Smooth muscle cell (in vitro differentiated cells): ENCODE data around the gene GRAMD1C. TPM values are rescaled to one million over a fixed set of nuclear protein-coding genes. Genes with fewer than 3 reads are reported as not detected.

ENCODE experiments used
- DNase-seq: peaks from one replicate; lab custom pipeline; 2025; ENCODE audit not compliant: unreplicated experiment; lab: John Stamatoyannopoulos, UW
- H2AFZ ChIP-seq: fragments of 200-600 bp; sonication (generic); 2 replicates; pipeline ENCODE4 v1.6.0; 2016; ENCODE audit warnings: antibody characterized with exemption, low read depth, mild to moderate bottlenecking
- H3F3A ChIP-seq: fragments of 200-600 bp; sonication (generic); 2 replicates; pipeline ENCODE4 v1.6.0; 2017; ENCODE audit warnings: antibody characterized with exemption, low read depth
- H3K27ac ChIP-seq: fragments of 200-600 bp; sonication (generic); 2 replicates; pipeline ENCODE4 v1.5.1; 2016; ENCODE audit warnings: low read depth, mild to moderate bottlenecking
- H3K27me3 ChIP-seq: fragments of 200-600 bp; sonication (generic); 2 replicates; pipeline ENCODE4 v1.6.1; 2016; ENCODE audit warnings: low read depth, mild to moderate bottlenecking
- H3K36me3 ChIP-seq: fragments of 200-600 bp; sonication (generic); 2 replicates; pipeline ENCODE4 v1.5.1; 2016; ENCODE audit warnings: low read depth
- H3K4me1 ChIP-seq: fragments of 200-600 bp; sonication (generic); 2 replicates; pipeline ENCODE4 v1.5.1; 2016; ENCODE audit warnings: low read depth
- H3K4me2 ChIP-seq: fragments of 200-600 bp; sonication (generic); 2 replicates; pipeline ENCODE4 v1.6.0; 2016; ENCODE audit warnings: mild to moderate bottlenecking
- H3K4me3 ChIP-seq: fragments of 200-600 bp; sonication (generic); 2 replicates; pipeline ENCODE4 v1.5.1; 2016; ENCODE audit warnings: mild to moderate bottlenecking
- H3K79me2 ChIP-seq: fragments of 200-600 bp; sonication (generic); 2 replicates; pipeline ENCODE4 v1.6.0; 2016; ENCODE audit warnings: low read depth, mild to moderate bottlenecking
- H3K9ac ChIP-seq: fragments of 200-600 bp; sonication (generic); 2 replicates; pipeline ENCODE4 v1.6.0; 2016; ENCODE audit warnings: low read depth
- H3K9me3 ChIP-seq: fragments of 200-600 bp; sonication (generic); replicated peaks from 2 replicates; pipeline ENCODE4 v1.5.1; 2016; ENCODE audit warnings: low read depth
- H4K20me1 ChIP-seq: fragments of 200-600 bp; sonication (generic); 2 replicates; pipeline ENCODE4 v1.6.0; 2016; ENCODE audit warnings: low read depth
- CTCF ChIP-seq: fragments of 200-600 bp; sonication (generic); IDR thresholded peaks from 2 replicates; pipeline ENCODE4 v1.5.1; 2017; ENCODE audit warnings: borderline replicate concordance, mild to moderate bottlenecking, antibody characterized with exemption; ENCODE audit not compliant: insufficient read depth, poor library complexity, severe bottlenecking
- WGBS: methylation state at CpG from one replicate; pipeline ENCODE4 v1.1.7; 2016; ENCODE audit warnings: low lambda C conversion rate; 5-methylcytosine and 5-hydroxymethylcytosine counted together
- polyA plus RNA-seq: library from polyadenylated mRNA; unstranded; fragments of >200 nt; fragmentation: Nextera tagmentation; extraction: Ambion mirVana; gene quantifications from 2 replicates; pipeline ENCODE4 v1.2.1, GENCODE V29; 2016
- total RNA-seq: library from RNA; depleted of rRNA; stranded (reverse); fragments of >200 nt; gene quantifications from 2 replicates; pipeline ENCODE4 v1.2.3, GENCODE V29; 2014

Gene GRAMD1C
- total and polyA plus RNA-seq, 2 experiments from 2014 or later, result 1.8 to 1.9 TPM

- no peaks in the 10 kb centered on the region for H3K79me2 ChIP-seq
- no peak overlapping the region for H3K4me2 ChIP-seq
- no peak overlapping the region for H3K27ac ChIP-seq
- DNase-seq, result no peak
- H2AFZ ChIP-seq, result no peak overlapping the region
- no peak overlapping the region for H3K4me3 ChIP-seq
- no peaks in the 10 kb centered on the region for H3K9me3 ChIP-seq
- H4K20me1 ChIP-seq, result no peaks in the 10 kb centered on the region
- no peak overlapping the region for H3K9ac ChIP-seq
- H3F3A ChIP-seq, result no peaks in the 10 kb centered on the region
- 67% methylated on average over 3 of the region's 3 CpGs for WGBS
- no peaks in the 10 kb centered on the region for H3K27me3 ChIP-seq
- peak; percentile 49 for TF ChIP-seq CTCF
- no peaks in the 10 kb centered on the region for H3K36me3 ChIP-seq
- H3K4me1 ChIP-seq, result no peaks in the 10 kb centered on the region
Observed at GRCh38 chr3:113912552-113913236, 74.1 kb downstream of the GRAMD1C start.

- H2AFZ ChIP-seq, result no peak overlapping the region
Observed at GRCh38 chr3:113914646-113915045, 76.1 kb downstream of the GRAMD1C start.

GRCh38 chr3:113927556-113927955 is 89.0 kb downstream of the GRAMD1C start:
- Histone ChIP-seq H3K9me3 (no peaks in the 10 kb centered on the region), H3K4me3 (no peak overlapping the region), H3K9ac (no peak overlapping the region), H3K27me3 (no peaks in the 10 kb centered on the region), H2AFZ (no peak overlapping the region), H3K79me2 (no peaks in the 10 kb centered on the region), H3K4me2 (no peak overlapping the region), H3K4me1 (no peaks in the 10 kb centered on the region), H3F3A (no peaks in the 10 kb centered on the region), H4K20me1 (no peaks in the 10 kb centered on the region), H3K36me3 (no peaks in the 10 kb centered on the region), H3K27ac (no peak overlapping the region)
- no peak for DNase-seq
- TF ChIP-seq CTCF, result no peak
- WGBS, result 98% methylated on average over 5 of the region's 5 CpGs

More at GRCh38 chr3:113914646-113915045, 76.1 kb downstream of the GRAMD1C start:
- H3K36me3 ChIP-seq, result no peaks in the 10 kb centered on the region
- no peaks in the 10 kb centered on the region for H3K4me1 ChIP-seq
- no peaks in the 10 kb centered on the region for H3K9me3 ChIP-seq
- no peaks in the 10 kb centered on the region for H3F3A ChIP-seq
- WGBS, result 63% methylated on average over 2 of the region's 2 CpGs
- H3K4me2 ChIP-seq, result no peak overlapping the region
- no peak for DNase-seq
- no peak overlapping the region for H3K4me3 ChIP-seq
- H3K9ac ChIP-seq, result no peak overlapping the region
- H3K27ac ChIP-seq, result no peak overlapping the region
- H4K20me1 ChIP-seq, result no peaks in the 10 kb centered on the region
- H3K79me2 ChIP-seq, result no peaks in the 10 kb centered on the region
- no peaks in the 10 kb centered on the region for H3K27me3 ChIP-seq
- TF ChIP-seq CTCF, result no peak

- peaks cover 51% of the 10 kb centered on the region for H3K27me3 ChIP-seq
- H3K27ac ChIP-seq, result no peak overlapping the region
- H3F3A ChIP-seq, result peaks cover 4% of the 10 kb centered on the region
- H3K4me2 ChIP-seq, result peak overlapping the region; percentile 83
- peak overlapping the region; percentile 55 for H3K4me3 ChIP-seq
- H3K4me1 ChIP-seq, result no peaks in the 10 kb centered on the region
- H3K9ac ChIP-seq, result no peak overlapping the region
- DNase-seq, result no peak
- 57% methylated on average over 7 of the region's 7 CpGs for WGBS
- no peaks in the 10 kb centered on the region for H3K36me3 ChIP-seq
- no peaks in the 10 kb centered on the region for H3K9me3 ChIP-seq
- no peak for TF ChIP-seq CTCF
- H4K20me1 ChIP-seq, result no peaks in the 10 kb centered on the region
- H2AFZ ChIP-seq, result peak overlapping the region; percentile 69
- no peaks in the 10 kb centered on the region for H3K79me2 ChIP-seq
Observed at GRCh38 chr3:113946831-113947230, 108.2 kb downstream of the GRAMD1C start.
